Measurements from ENCODE around the gene DNAH10. TPM values are rescaled to one million over a fixed set of nuclear protein-coding genes. Genes with fewer than 3 reads are reported as not detected.

DNAH10 gene
- total RNA-seq, 1 experiment from 2014 or later = 0.09 TPM

DNA sequence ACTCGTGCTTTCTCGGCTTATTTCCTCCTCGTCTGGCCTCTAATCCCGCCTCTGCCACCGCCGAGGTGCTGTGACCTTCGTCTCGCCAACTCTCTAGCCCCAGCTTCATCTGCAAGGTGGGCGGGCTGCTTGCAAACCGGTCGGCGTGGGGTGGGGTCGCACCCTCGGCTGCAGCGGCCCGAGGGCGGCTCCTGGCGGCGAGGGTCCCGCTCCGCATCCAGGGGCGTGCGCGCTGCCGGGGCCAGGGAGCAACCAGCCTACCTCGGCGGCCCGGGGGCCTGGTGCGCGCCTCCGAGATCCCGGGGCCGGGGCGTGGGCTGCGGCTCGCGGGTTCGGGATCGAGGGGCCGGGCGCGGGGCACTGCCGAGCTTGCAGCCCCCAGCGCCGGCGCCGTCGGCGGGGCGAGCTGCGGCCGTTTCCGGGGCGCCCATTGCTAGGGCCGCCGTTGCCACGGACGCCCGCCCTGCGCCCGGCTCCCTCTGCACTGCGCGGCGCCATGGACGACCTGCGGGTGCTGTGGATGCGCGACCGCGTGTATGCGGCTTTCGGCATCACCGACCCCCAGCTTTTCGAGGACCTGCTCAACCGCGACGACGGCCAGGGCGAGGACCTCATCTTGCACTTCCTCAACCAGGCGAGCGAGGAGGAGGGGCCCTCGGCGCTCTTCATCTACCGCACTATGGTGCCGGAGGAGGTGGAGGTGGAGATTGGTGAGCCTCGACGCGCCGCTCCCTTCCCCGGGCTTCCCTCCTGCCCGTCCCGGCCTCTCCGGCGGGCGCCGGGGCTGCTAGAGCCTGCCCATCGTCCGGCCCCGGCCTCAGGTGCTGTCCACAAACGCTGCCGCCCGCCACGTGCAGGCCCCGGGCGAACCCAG, at the start of gene DNAH10 (continued):
- TF ChIP-seq, protein P1, sequence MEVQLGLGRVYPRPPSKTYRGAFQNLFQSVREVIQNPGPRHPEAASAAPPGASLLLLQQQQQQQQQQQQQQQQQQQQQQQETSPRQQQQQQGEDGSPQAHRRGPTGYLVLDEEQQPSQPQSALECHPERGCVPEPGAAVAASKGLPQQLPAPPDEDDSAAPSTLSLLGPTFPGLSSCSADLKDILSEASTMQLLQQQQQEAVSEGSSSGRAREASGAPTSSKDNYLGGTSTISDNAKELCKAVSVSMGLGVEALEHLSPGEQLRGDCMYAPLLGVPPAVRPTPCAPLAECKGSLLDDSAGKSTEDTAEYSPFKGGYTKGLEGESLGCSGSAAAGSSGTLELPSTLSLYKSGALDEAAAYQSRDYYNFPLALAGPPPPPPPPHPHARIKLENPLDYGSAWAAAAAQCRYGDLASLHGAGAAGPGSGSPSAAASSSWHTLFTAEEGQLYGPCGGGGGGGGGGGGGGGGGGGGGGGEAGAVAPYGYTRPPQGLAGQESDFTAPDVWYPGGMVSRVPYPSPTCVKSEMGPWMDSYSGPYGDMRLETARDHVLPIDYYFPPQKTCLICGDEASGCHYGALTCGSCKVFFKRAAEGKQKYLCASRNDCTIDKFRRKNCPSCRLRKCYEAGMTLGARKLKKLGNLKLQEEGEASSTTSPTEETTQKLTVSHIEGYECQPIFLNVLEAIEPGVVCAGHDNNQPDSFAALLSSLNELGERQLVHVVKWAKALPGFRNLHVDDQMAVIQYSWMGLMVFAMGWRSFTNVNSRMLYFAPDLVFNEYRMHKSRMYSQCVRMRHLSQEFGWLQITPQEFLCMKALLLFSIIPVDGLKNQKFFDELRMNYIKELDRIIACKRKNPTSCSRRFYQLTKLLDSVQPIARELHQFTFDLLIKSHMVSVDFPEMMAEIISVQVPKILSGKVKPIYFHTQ (CRISPR knock-in tag; IDR thresholded peaks at IDR 0.05) = no peak
- TF ChIP-seq TCF7 (CRISPR knock-in tag; IDR thresholded peaks at IDR 0.05; ENCODE audit: low read depth) (no peak), GABPB1 (CRISPR knock-in tag; IDR thresholded peaks at IDR 0.05) (no peak), SOX15 (CRISPR knock-in tag; IDR thresholded peaks at IDR 0.05) (no peak), NR2C2 (CRISPR knock-in tag; IDR thresholded peaks at IDR 0.05) (no peak), ETV6 (CRISPR knock-in tag; IDR thresholded peaks at IDR 0.05) (0 out of 2 replicates have a peak, but pooled peaks have one; percentile 41), ATF1 (CRISPR knock-in tag; IDR thresholded peaks at IDR 0.05) (0 out of 2 replicates have a peak, but pooled peaks have one; percentile 18), MYBL2 (CRISPR knock-in tag; IDR thresholded peaks at IDR 0.05) (peak; percentile 20; the same call in 1 of the 2 replicates), ZNF671 (CRISPR knock-in tag; IDR thresholded peaks at IDR 0.05) (no peak), ZNF121 (CRISPR knock-in tag; IDR thresholded peaks at IDR 0.05) (0 out of 2 replicates have a peak, but pooled peaks have one; percentile 34), FOXJ3 (CRISPR knock-in tag; IDR thresholded peaks at IDR 0.05; ENCODE audit: borderline replicate concordance) (no peak), RORB (CRISPR knock-in tag; IDR thresholded peaks at IDR 0.05) (no peak), EMX1 (CRISPR knock-in tag; IDR thresholded peaks at IDR 0.05) (no peak), JUN (CRISPR knock-in tag; IDR thresholded peaks at IDR 0.05) (no peak), NFE2L1 (CRISPR knock-in tag; IDR thresholded peaks at IDR 0.05) (peak; percentile 2; the same call in 1 of the 2 replicates), OVOL2 (CRISPR knock-in tag; IDR thresholded peaks at IDR 0.05; ENCODE audit: borderline replicate concordance) (no peak), ZNF423 (CRISPR knock-in tag; IDR thresholded peaks at IDR 0.05) (no peak), SMAD3 (CRISPR knock-in tag; IDR thresholded peaks at IDR 0.05; ENCODE audit: borderline replicate concordance) (0 out of 2 replicates have a peak, but pooled peaks have one; percentile 50), ZNF263 (CRISPR knock-in tag; IDR thresholded peaks at IDR 0.05; ENCODE audit: low read depth) (0 out of 2 replicates have a peak, but pooled peaks have one; percentile 20)
- TF ChIP-seq, protein P2, sequence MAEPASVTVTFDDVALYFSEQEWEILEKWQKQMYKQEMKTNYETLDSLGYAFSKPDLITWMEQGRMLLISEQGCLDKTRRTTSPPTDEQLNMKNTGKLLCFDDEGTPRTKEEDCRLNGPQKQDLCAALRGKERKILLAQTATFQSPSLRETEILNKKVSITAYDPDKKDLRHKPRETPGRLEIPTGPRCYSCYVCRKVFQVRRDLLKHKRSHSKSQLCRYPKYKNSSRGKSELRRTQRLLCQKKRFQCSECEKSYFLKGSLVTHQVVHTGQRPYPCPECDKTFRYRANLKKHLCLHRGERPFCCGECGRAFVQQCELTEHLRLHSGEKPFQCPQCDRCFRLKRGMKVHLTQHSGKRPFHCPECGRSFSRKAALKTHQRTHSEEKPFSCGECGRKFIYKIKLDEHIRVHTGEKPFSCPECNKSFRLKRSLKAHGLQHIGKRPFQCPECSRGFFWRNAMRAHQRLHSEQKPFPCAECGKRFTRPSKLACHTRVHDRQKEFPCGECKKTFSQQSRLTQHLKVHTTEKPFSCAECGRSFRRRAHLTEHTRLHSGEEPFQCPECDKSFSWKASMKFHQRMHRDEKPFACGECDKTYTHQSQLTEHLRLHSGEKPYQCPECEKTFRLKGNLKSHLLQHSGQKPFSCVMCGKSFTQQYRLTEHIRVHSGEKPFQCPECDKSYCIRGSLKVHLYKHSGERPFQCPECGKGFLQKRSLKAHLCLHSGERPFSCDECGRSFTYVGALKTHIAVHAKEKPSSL (CRISPR knock-in tag; conservative IDR thresholded peaks at IDR 0.05) = no peak
- TF ChIP-seq, protein P3, sequence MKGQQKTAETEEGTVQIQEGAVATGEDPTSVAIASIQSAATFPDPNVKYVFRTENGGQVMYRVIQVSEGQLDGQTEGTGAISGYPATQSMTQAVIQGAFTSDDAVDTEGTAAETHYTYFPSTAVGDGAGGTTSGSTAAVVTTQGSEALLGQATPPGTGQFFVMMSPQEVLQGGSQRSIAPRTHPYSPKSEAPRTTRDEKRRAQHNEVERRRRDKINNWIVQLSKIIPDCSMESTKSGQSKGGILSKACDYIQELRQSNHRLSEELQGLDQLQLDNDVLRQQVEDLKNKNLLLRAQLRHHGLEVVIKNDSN (CRISPR knock-in tag; IDR thresholded peaks at IDR 0.05) = no peak; the same call in 1 of the 2 replicates
- TF ChIP-seq, protein P4, sequence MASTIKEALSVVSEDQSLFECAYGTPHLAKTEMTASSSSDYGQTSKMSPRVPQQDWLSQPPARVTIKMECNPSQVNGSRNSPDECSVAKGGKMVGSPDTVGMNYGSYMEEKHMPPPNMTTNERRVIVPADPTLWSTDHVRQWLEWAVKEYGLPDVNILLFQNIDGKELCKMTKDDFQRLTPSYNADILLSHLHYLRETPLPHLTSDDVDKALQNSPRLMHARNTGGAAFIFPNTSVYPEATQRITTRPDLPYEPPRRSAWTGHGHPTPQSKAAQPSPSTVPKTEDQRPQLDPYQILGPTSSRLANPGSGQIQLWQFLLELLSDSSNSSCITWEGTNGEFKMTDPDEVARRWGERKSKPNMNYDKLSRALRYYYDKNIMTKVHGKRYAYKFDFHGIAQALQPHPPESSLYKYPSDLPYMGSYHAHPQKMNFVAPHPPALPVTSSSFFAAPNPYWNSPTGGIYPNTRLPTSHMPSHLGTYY (CRISPR knock-in tag; IDR thresholded peaks at IDR 0.05) = no peak
- TF ChIP-seq, protein P5, sequence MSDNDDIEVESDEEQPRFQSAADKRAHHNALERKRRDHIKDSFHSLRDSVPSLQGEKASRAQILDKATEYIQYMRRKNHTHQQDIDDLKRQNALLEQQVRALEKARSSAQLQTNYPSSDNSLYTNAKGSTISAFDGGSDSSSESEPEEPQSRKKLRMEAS (CRISPR knock-in tag; IDR thresholded peaks at IDR 0.05) = peak; percentile 90
- TF ChIP-seq, protein P6, sequence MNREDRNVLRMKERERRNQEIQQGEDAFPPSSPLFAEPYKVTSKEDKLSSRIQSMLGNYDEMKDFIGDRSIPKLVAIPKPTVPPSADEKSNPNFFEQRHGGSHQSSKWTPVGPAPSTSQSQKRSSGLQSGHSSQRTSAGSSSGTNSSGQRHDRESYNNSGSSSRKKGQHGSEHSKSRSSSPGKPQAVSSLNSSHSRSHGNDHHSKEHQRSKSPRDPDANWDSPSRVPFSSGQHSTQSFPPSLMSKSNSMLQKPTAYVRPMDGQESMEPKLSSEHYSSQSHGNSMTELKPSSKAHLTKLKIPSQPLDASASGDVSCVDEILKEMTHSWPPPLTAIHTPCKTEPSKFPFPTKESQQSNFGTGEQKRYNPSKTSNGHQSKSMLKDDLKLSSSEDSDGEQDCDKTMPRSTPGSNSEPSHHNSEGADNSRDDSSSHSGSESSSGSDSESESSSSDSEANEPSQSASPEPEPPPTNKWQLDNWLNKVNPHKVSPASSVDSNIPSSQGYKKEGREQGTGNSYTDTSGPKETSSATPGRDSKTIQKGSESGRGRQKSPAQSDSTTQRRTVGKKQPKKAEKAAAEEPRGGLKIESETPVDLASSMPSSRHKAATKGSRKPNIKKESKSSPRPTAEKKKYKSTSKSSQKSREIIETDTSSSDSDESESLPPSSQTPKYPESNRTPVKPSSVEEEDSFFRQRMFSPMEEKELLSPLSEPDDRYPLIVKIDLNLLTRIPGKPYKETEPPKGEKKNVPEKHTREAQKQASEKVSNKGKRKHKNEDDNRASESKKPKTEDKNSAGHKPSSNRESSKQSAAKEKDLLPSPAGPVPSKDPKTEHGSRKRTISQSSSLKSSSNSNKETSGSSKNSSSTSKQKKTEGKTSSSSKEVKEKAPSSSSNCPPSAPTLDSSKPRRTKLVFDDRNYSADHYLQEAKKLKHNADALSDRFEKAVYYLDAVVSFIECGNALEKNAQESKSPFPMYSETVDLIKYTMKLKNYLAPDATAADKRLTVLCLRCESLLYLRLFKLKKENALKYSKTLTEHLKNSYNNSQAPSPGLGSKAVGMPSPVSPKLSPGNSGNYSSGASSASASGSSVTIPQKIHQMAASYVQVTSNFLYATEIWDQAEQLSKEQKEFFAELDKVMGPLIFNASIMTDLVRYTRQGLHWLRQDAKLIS (CRISPR knock-in tag; IDR thresholded peaks at IDR 0.05; ENCODE audit: borderline replicate concordance) = no peak
- TF ChIP-seq, protein P7, sequence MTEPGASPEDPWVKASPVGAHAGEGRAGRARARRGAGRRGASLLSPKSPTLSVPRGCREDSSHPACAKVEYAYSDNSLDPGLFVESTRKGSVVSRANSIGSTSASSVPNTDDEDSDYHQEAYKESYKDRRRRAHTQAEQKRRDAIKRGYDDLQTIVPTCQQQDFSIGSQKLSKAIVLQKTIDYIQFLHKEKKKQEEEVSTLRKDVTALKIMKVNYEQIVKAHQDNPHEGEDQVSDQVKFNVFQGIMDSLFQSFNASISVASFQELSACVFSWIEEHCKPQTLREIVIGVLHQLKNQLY (CRISPR knock-in tag; IDR thresholded peaks at IDR 0.05) = no peak
- TF ChIP-seq, protein P8, sequence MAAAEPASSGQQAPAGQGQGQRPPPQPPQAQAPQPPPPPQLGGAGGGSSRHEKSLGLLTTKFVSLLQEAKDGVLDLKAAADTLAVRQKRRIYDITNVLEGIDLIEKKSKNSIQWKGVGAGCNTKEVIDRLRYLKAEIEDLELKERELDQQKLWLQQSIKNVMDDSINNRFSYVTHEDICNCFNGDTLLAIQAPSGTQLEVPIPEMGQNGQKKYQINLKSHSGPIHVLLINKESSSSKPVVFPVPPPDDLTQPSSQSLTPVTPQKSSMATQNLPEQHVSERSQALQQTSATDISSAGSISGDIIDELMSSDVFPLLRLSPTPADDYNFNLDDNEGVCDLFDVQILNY (CRISPR knock-in tag; IDR thresholded peaks at IDR 0.05) = 0 out of 2 replicates have a peak, but pooled peaks have one; percentile 35
